IPS-15b (cell line): Measurements from ENCODE around the gene TRIOBP.

Source experiments
- H3K27me3 ChIP-seq: one replicate; pipeline ENCODE4 v1.6.1; 2013; ENCODE audit warnings: low read length; ENCODE audit not compliant: control insufficient read depth, insufficient read depth
- H3K36me3 ChIP-seq: one replicate; pipeline ENCODE4 v1.6.1; 2013; ENCODE audit warnings: low read length; ENCODE audit not compliant: control insufficient read depth, insufficient read depth
- H3K4me1 ChIP-seq: one replicate; pipeline ENCODE4 v1.6.1; 2013; ENCODE audit warnings: mild to moderate bottlenecking, low read length; ENCODE audit not compliant: control insufficient read depth, insufficient read depth
- H3K4me3 ChIP-seq: one replicate; pipeline ENCODE4 v1.5.1; 2013; ENCODE audit warnings: low read depth, low read length
- H3K9ac ChIP-seq: one replicate; pipeline ENCODE4 v1.6.1; 2013; ENCODE audit warnings: low read depth, mild to moderate bottlenecking, low read length
- H3K9me3 ChIP-seq: one replicate; pipeline ENCODE4 v1.6.1; 2013; ENCODE audit warnings: mild to moderate bottlenecking, low read length; ENCODE audit not compliant: control insufficient read depth, insufficient read depth

TRIOBP gene

DNA sequence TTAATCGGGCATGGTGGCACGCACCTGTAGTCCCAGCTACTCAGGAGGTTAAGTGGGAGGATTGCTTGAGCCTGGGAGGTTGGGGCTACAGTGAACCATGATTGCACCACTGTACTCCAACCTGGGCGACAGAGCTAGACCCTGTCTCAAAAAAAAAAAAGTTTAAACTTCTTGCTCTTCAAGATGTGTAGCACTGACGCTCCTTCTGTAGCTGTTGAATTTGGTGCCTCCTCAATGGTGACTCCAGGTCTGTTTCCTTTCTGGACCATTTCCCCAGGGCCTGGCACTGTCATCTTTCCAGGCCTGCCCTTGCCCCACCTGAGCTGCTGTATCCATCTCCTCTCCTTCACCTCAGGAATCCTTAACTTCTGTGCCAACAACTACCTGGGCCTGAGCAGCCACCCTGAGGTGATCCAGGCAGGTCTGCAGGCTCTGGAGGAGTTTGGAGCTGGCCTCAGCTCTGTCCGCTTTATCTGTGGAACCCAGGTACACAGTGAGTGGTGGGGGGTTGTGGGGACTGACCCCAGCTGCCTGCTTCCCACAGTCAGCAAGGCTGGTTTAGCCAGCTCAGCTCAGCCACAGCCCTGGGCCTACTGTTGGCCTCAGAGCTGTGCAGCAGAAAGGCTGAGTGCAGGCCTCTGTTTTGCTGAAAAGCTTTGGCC, 113.0 kb downstream of the TRIOBP start:
- Histone ChIP-seq H3K27me3 (peaks cover 29% of the 10 kb centered on the region), H3K4me3 (no peak overlapping the region), H3K9ac (no peak overlapping the region)

DNA sequence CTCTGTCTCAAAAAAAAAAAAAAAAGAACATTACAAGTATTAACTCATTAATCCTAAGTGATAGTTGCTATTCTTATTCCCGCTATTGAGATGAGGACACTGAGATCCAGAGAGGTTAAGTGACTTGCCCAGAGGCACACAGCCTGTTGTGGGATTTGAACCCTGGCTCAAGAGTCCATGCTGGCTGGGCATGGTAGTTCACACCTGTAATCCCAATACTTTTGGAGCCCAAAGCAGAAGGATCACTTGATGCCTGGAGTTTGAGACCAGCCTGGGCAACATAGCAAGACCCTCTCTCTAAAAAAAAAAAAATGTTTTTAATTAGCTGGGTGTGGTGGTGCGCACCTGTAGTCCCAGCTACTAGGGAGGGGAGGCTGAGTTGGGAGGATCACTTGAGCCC, 115.0 kb downstream of the TRIOBP start:
- no peaks in the 10 kb centered on the region for H3K9me3 ChIP-seq
- peaks cover 11% of the 10 kb centered on the region for H3K36me3 ChIP-seq
- no peak overlapping the region for H3K4me3 ChIP-seq
- no peak overlapping the region for H3K9ac ChIP-seq
- H3K4me1 ChIP-seq, result no peaks in the 10 kb centered on the region
- peaks cover 13% of the 10 kb centered on the region for H3K27me3 ChIP-seq

More for the DNA sequence above, 113.0 kb downstream of the TRIOBP start:
- H3K4me1 ChIP-seq, result no peaks in the 10 kb centered on the region
- peaks cover 2% of the 10 kb centered on the region for H3K36me3 ChIP-seq
- no peaks in the 10 kb centered on the region for H3K9me3 ChIP-seq

DNA sequence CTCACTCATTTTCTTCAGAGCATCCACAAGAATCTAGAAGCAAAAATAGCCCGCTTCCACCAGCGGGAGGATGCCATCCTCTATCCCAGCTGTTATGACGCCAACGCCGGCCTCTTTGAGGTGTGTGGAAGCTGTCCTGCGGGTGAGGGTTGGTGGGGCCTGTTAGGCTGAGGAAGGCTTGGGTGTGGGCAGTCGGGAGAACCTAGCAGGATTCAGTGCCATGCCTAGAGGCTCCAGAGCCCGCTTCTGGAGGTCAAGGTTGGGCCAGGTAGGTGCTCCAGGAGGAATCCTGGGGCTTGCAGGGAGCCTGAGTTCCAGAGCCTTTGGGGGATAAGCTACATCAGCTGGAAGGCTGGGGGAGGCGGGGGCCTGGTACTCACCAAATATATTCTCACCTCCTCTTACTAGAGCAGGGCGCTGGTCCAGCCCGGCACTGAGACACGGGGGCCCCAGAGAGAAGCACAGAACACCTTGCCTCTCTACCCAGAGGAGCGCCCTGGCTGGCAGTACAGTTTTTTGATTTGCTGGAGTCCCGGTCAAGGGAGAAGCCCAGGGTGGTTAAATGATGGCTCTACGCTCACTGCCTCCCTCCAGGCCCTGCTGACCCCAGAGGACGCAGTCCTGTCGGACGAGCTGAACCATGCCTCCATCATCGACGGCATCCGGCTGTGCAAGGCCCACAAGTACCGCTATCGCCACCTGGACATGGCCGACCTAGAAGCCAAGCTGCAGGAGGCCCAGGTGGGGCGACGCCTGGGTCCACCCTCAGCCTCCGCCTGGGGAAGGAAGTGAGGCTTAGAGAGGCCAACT, 116.2 kb downstream of the TRIOBP start:
- no peak overlapping the region for H3K9ac ChIP-seq
- H3K9me3 ChIP-seq, result no peaks in the 10 kb centered on the region
- H3K36me3 ChIP-seq, result peaks cover 11% of the 10 kb centered on the region
- no peak overlapping the region for H3K4me3 ChIP-seq
- peaks cover 12% of the 10 kb centered on the region for H3K27me3 ChIP-seq
- no peaks in the 10 kb centered on the region for H3K4me1 ChIP-seq

DNA sequence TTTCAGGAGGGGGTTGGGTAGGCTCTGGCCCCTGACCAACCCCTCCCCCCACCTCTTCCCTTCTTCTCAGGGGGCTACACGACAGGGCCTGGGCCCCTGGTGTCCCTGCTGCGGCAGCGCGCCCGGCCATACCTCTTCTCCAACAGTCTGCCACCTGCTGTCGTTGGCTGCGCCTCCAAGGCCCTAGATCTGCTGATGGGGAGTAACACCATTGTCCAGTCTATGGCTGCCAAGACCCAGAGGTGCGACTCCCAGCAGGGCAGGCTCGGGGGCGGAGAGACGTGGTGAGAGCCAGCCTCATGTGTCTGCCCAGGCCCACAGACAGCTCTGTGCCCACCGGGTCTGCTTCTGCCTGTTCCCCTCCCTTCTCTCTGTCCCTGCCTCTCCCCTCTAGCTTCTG, 118.7 kb downstream of the TRIOBP start:
- Histone ChIP-seq H3K4me1 (no peaks in the 10 kb centered on the region), H3K9ac (no peak overlapping the region), H3K36me3 (peaks cover 11% of the 10 kb centered on the region), H3K27me3 (peaks cover 14% of the 10 kb centered on the region), H3K4me3 (no peak overlapping the region), H3K9me3 (no peaks in the 10 kb centered on the region)

DNA sequence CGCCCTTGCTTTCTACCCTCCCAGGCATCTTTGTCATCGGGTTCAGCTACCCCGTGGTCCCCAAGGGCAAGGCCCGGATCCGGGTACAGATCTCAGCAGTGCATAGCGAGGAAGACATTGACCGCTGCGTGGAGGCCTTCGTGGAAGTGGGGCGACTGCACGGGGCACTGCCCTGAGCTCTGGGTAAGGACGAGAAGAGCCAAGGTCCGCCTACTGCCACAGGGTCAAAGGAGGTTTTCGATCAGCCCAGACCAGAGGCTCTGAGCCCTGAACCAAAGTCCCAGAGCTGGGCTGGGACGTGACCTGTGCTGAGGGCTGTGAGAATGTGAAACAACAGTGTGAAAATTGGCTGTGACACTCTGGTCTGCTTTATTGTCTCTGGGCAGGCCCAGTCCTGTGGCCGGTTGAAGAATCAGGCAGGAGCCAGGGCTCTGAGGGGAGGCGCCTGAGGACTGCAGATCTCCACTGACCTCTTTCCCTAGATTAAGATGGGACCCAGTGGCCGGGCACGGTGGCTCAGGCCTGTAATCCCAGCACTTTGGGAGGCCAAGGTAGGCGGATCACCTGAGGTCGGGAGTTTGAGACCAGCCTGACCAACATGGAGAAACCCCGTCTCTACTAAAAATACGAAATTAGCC, 119.8 kb downstream of the TRIOBP start:
- Histone ChIP-seq H3K36me3 (peaks cover 11% of the 10 kb centered on the region), H3K4me3 (no peak overlapping the region), H3K4me1 (no peaks in the 10 kb centered on the region), H3K27me3 (peaks cover 14% of the 10 kb centered on the region), H3K9me3 (no peaks in the 10 kb centered on the region), H3K9ac (no peak overlapping the region)

DNA sequence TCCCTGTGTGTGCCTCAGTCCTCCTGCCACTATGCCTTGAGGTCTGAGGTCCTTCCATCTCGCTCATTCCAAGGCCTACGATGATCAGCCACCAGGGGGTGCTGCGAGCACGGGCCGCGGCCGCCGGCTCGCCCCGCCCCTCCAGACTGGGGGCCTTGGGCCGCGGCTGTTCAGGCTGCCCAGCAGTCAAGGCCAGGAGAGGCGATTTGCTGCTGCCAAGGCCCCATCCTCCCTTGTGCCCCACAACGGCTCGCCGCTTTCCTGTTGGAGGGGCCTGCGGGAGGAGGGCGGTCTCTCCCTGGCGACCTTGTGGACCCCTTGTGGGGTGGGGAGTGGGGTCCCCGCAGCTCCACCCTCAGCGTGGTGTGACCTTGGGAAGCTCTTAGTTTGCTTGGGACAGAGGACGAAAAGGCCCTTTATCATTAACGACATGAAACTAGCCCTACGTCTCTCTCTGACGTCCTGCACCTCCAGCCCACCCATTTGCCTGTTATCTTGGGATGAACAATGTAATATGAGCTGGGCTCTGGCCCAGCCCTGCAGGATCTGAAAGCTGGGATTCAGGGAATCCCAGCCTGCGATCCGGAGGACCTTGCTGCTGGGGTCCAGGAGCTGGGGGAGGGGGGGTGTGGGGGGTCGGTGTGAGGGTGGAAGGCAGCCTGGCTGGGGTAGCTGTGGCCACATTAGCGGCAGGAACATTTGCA, 121.0 kb downstream of the TRIOBP start:
- peak overlapping the region; percentile 47 for H3K4me3 ChIP-seq
- H3K9me3 ChIP-seq, result no peaks in the 10 kb centered on the region
- peaks cover 3% of the 10 kb centered on the region for H3K4me1 ChIP-seq
- peaks cover 19% of the 10 kb centered on the region for H3K27me3 ChIP-seq
- H3K36me3 ChIP-seq, result peaks cover 11% of the 10 kb centered on the region
- peak overlapping the region; percentile 32 for H3K9ac ChIP-seq

DNA sequence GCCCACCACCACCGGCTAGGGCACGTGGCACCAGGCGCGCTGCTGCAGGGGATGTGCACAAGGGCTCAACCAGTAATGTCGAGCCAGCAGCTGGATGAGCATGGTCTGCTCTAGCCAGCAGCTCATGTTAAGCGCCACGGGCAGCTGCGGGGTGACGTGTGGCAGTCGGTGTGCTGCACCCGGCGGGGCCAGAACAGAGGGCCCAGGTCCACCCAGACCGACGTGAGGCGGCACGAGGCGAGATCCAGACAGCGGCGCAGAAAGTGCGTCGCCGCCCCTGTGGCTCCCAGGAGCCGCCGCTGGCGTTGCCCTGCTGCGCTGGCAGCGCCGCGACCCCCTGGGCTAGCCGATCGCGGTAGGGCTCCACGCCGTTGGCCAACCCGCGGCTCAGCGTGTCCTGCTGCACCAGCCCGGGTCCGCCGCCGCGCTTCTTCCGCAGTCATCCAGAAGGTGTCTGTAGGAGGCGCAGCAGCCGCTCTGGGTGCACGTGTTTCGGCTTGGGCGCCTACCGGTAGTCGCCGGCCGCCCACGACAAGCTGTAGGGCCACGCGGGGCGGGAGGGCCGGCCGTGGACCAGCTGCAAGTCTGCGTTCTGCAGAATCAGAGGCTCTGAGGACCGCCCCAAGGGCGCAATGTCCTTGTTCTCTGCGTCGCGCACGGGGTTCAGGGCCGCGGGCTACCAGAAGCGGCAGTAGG, 121.7 kb downstream of the TRIOBP start:
- Histone ChIP-seq H3K9me3 (no peaks in the 10 kb centered on the region), H3K9ac (peak overlapping the region; percentile 79), H3K27me3 (peaks cover 26% of the 10 kb centered on the region), H3K4me3 (peak overlapping the region; percentile 47), H3K4me1 (peaks cover 3% of the 10 kb centered on the region), H3K36me3 (peaks cover 9% of the 10 kb centered on the region)

DNA sequence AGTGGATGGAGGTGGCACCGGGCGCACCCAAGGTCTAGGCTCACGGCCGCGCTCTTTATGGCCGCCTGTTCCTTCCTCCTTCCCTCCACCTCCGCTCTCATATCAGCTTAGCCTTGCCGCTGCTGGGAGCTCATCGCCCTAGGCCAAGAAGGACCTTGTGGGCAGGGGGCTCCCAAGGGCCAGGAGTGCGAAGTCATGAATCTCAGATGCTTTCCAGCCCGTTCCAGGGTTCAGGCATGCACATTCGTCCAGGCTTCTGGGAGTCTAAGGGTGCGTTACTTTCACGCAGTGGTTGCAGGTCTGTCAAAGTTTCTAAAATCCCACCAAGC, 122.2 kb downstream of the TRIOBP start:
- Histone ChIP-seq H3K4me3 (peak overlapping the region; percentile 47), H3K4me1 (peaks cover 4% of the 10 kb centered on the region), H3K36me3 (peaks cover 9% of the 10 kb centered on the region), H3K9me3 (no peaks in the 10 kb centered on the region), H3K9ac (peak overlapping the region; percentile 79), H3K27me3 (peaks cover 29% of the 10 kb centered on the region)

DNA sequence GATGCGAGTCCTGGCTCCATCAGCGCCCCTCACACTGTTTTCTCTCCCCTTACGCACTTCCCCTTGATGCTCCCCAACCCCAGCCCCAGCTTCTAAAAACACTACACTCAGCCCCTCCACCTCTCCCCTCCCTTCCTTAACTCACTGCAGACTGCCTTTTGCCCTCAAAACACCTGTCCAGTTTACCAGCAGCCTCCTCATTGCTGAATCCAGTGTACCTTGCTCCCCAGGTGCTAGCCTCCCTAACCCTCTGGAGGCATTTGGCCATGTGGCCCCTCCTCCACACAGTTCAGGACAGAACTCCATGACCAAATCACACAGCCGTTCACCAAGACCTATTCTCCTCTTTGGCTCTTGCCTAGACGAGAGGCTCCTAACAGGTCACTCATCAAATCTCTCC, 123.5 kb downstream of the TRIOBP start:
- H3K9ac ChIP-seq, result no peak overlapping the region
- peaks cover 34% of the 10 kb centered on the region for H3K27me3 ChIP-seq

DNA sequence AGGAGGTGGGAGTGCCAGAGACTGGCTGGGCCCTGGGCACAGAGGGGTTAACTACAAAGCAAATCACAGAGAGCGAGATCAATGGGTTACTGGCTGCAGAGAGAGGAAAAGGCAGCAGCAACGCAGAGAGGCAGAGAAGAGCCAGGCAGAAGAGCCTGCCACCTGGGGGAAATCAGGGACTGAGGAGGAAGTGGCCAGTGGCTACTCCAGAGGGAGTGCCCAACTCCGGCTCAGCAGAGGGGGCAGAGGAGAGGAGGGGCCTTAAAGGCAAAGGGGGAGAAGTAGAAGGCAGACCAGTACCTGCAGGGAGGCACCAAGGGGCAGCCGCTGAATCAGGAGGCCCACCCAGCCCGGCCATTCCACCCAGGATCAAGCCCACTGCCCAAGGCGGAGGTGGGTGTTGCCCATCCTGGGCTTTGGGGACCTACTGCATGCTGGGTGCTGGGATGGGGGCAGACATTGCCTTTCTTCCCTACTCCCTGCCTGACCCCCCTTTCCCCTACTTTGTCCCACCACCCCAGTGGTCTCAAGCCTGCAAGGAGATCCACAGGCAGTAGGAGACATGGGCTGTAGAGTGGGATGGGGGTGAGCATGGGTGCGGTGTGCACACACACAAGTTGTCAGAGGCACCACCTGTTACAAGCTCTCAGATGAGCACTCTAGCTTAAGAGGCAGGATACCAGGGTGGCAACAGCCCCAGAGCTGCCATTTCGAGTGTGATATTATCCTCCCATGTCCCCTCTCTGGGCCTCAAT, 125.4 kb downstream of the TRIOBP start:
- H3K9ac ChIP-seq, result no peak overlapping the region
- peaks cover 40% of the 10 kb centered on the region for H3K27me3 ChIP-seq
- peaks cover 4% of the 10 kb centered on the region for H3K4me1 ChIP-seq
- H3K9me3 ChIP-seq, result no peaks in the 10 kb centered on the region
- no peak overlapping the region for H3K4me3 ChIP-seq
- H3K36me3 ChIP-seq, result no peaks in the 10 kb centered on the region

More for the DNA sequence above, 123.5 kb downstream of the TRIOBP start:
- Histone ChIP-seq H3K9me3 (no peaks in the 10 kb centered on the region), H3K4me1 (peaks cover 4% of the 10 kb centered on the region), H3K4me3 (no peak overlapping the region), H3K36me3 (peaks cover 9% of the 10 kb centered on the region)
